Panc1 (cell line): ENCODE data around the gene UBE2G2. TPM values are rescaled to one million over a fixed set of nuclear protein-coding genes. Genes with fewer than 3 reads are reported as not detected.

Experiments
- ATAC-seq: fragments of 200-7000 bp; cut with Tn5 transposase; 2 replicates; pipeline ENCODE4 v1.9.1; 2020; ENCODE audit warnings: mild to moderate bottlenecking, moderate library complexity
- BruUV-seq: library from RNA; stranded (reverse); fragments of 400-500 nt; replicated peaks from 2 replicates; lab custom pipeline; 2021; lab: Mats Ljungman, UMichigan
- CTCF ChIA-PET: fragments of 300-600 bp; sonication (Branson Sonifier 250); formaldehyde crosslinking; loops from one replicate; lab custom pipeline; 2022; ENCODE audit warnings: antibody characterized with exemption; lab: Charles Lee
- POLR2A ChIA-PET: fragments of 300-600 bp; sonication (Branson Sonifier 250); formaldehyde crosslinking; loops from one replicate; lab custom pipeline; 2022; ENCODE audit warnings: antibody characterized with exemption; lab: Charles Lee
- DNase-seq: peaks from one replicate; pipeline ENCODE4 v3.0.0-alpha.2; 2010; ENCODE audit warnings: low read depth, low spot score
- H3K27ac ChIP-seq: 2 replicates; pipeline ENCODE4 v1.5.1; 2011; ENCODE audit warnings: mild to moderate bottlenecking, low read length, inconsistent platforms
- H3K27me3 ChIP-seq: fragments of 200-500 bp; sonication (Bioruptor generic); 2 replicates; pipeline ENCODE4 v1.6.0; 2014; ENCODE audit warnings: low read length, inconsistent platforms; ENCODE audit not compliant: control insufficient read depth, insufficient read depth
- H3K36me3 ChIP-seq: fragments of 200-500 bp; sonication (Bioruptor generic); 2 replicates; pipeline ENCODE4 v1.5.1; 2014; ENCODE audit warnings: inconsistent platforms, mild to moderate bottlenecking, low read length, moderate library complexity; ENCODE audit not compliant: control insufficient read depth, insufficient read depth
- H3K4me1 ChIP-seq: 2 replicates; pipeline ENCODE4 v1.5.1; 2011; ENCODE audit warnings: inconsistent platforms, mild to moderate bottlenecking, low read length, moderate library complexity; ENCODE audit not compliant: control insufficient read depth, insufficient read depth
- H3K4me3 ChIP-seq, 2 experiments: 2 replicates each; pipeline ENCODE4 v1.5.1; 2011 to 2012; ENCODE audit warnings: low read depth in 2 of 2, low read length in 2 of 2, mild to moderate bottlenecking in 2 of 2, inconsistent platforms in 1 of 2, moderate library complexity in 1 of 2
- H3K9me3 ChIP-seq: fragments of 200-500 bp; sonication (Bioruptor generic); 2 replicates; pipeline ENCODE4 v1.5.1; 2014; ENCODE audit warnings: low read depth, mild to moderate bottlenecking, inconsistent platforms, low read length, moderate library complexity; ENCODE audit not compliant: control insufficient read depth, insufficient read depth
- CTCF ChIP-seq: fragments of 450-650 bp; IDR thresholded peaks from 2 replicates; pipeline ENCODE4 v1.5.1; 2017; ENCODE audit warnings: mild to moderate bottlenecking
- POLR2AphosphoS5 ChIP-seq: IDR thresholded peaks from 2 replicates; pipeline ENCODE4 v1.6.1; 2012; ENCODE audit warnings: mild to moderate bottlenecking, low read depth, low read length, moderate library complexity
- REST ChIP-seq, 2 experiments: IDR thresholded peaks; 2 replicates each; pipeline ENCODE4 v1.6.1; 2011 to 2012; ENCODE audit warnings: low read depth in 2 of 2, control low read depth in 1 of 2, low read length in 1 of 2, mild to moderate bottlenecking in 1 of 2, moderate library complexity in 1 of 2; ENCODE audit not compliant: insufficient read depth in 1 of 2
- SIN3A ChIP-seq: IDR thresholded peaks from 2 replicates; pipeline ENCODE4 v1.6.1; 2012; ENCODE audit warnings: low read depth, mild to moderate bottlenecking, low read length, moderate library complexity, borderline replicate concordance; ENCODE audit not compliant: insufficient read depth
- TCF7L2 ChIP-seq: IDR thresholded peaks from 2 replicates; pipeline ENCODE4 v1.6.1; 2011; ENCODE audit warnings: mild to moderate bottlenecking, low read depth, low read length, inconsistent platforms
- in situ Hi-C: cut with HindIII; loops from 2 replicates; pipeline ENCODE4 v1.10.0; 2016; ENCODE audit warnings: low sequenced_read_pairs, low pct_unique_long_range_greater_than_20kb
- intact Hi-C: fragments of 100-400 bp; cut with micrococcal nuclease; formaldehyde crosslinking; loops from one replicate; pipeline ENCODE4 v1.10.0; 2022; ENCODE audit not compliant: unreplicated experiment
- total RNA-seq: library from RNA; stranded (reverse); gene quantifications from one replicate; pipeline ENCODE4 v1.2.1, GENCODE V29; 2021; ENCODE audit not compliant: unreplicated experiment

The UBE2G2 gene
- total RNA-seq, 1 experiment from 2014 or later = 77.4 TPM

GRCh38 chr21:44739316-44739715 lies 62.3 kb downstream of the UBE2G2 start:
- H3K27ac ChIP-seq = no peak overlapping the region
- H3K27me3 ChIP-seq = no peaks in the 10 kb centered on the region
- TF ChIP-seq POLR2AphosphoS5 (no peak), CTCF (no peak), SIN3A (no peak), TCF7L2 (no peak), REST (IDR thresholded peaks at IDR 0.05; ENCODE audit: insufficient read depth in 1 of 2, low read depth in 2 of 2, low read length in 1 of 2) (no peak)
- H3K4me3 ChIP-seq = no peak overlapping the region
- CTCF ChIA-PET = no interaction called here
- no peaks in the 10 kb centered on the region for H3K4me1 ChIP-seq
- POLR2A ChIA-PET = no interaction called here
- H3K36me3 ChIP-seq = no peaks in the 10 kb centered on the region
- DNase-seq (no peak), ATAC-seq (no peak)
- BruUV-seq = no TSS peak
- intact Hi-C loops (no loop called here), in situ Hi-C loops (no loop called here)
- H3K9me3 ChIP-seq = no peaks in the 10 kb centered on the region

GRCh38 chr21:44738621-44739020 lies 63.0 kb downstream of the UBE2G2 start:
- no peaks in the 10 kb centered on the region for H3K9me3 ChIP-seq
- no peak overlapping the region for H3K4me3 ChIP-seq
- no peak for DNase-seq
- no peaks in the 10 kb centered on the region for H3K4me1 ChIP-seq
- no peak overlapping the region for H3K27ac ChIP-seq
- intact Hi-C loops = no loop called here
- ChIA-PET POLR2A (no interaction called here), CTCF (no interaction called here)
- H3K27me3 ChIP-seq = no peaks in the 10 kb centered on the region
- no peak for ATAC-seq
- TF ChIP-seq TCF7L2 (no peak), SIN3A (no peak), CTCF (no peak), REST (IDR thresholded peaks at IDR 0.05; ENCODE audit: insufficient read depth in 1 of 2, low read depth in 2 of 2, low read length in 1 of 2) (no peak), POLR2AphosphoS5 (no peak)
- in situ Hi-C loops = no loop called here
- no TSS peak for BruUV-seq
- H3K36me3 ChIP-seq = no peaks in the 10 kb centered on the region
